ENCODE results near the gene DACT2. TPM values are rescaled to one million over a fixed set of nuclear protein-coding genes. Genes with fewer than 3 reads are reported as not detected.

The DACT2 gene
- total and polyA plus RNA-seq, 2 of the 8 experiments (the other 6 are each of a cell fraction or from before 2014, with no cell fraction given): 2.9 to 3.1 TPM

DNA sequence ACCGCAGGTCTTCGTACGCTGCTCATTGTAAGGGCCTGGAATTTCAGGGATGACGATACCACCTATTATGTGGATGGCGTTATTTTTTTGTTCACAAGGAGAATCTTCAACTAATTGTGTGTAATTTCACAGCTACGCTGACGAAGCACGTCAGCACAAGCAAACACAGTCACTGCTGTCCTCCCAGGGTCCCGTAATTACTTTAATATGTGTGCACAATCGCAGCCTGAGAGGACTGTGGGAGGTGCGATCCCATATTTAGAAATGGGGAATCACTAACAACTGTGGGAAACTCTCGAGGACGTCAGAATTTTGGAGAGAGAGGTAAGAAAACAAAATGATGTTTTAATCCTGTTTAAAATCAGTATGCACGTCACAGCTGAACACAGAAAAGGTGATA is 40.2 kb upstream of the DACT2 start:
- WGBS, 2 experiments (ENCODE audit: extremely low coverage in 1 of 2, insufficient coverage in 1 of 2, insufficient read length in 1 of 2, insufficient replicate concordance in 2 of 2, low coverage in 1 of 2, low lambda C conversion rate in 2 of 2, missing lambda C conversion rate in 1 of 2): 86% methylated on average over 14 of the region's 14 CpGs; no CpG with 5 or more reads in 1 of the 2 experiments
- no peaks in the 10 kb centered on the region for H3K23me2 ChIP-seq (ENCODE audit: low read depth, low read length)
- no peak overlapping the region for H3K56ac ChIP-seq (replicated peaks; ENCODE audit: insufficient read length, low read depth, low read length)
- no peak overlapping the region for H3K4ac ChIP-seq (replicated peaks; ENCODE audit: insufficient read length, low read depth, low read length)
- H3K9me3 ChIP-seq (ENCODE audit: insufficient read depth in 2 of 2, low read depth in 1 of 2, low read length in 1 of 2): peaks cover 0 to 4% of the 10 kb centered on the region in 2 experiments; a peak in 1 of 4 replicates
- H3K27ac ChIP-seq (ENCODE audit: low read depth, low read length): no peak overlapping the region
- H2AK5ac ChIP-seq (ENCODE audit: low read depth, low read length): no peak overlapping the region
- no peak overlapping the region for H3K9ac ChIP-seq (replicated peaks in 1 of 4; ENCODE audit: extremely low read depth in 1 of 4, low read depth in 3 of 4, low read length in 3 of 4)
- no peaks in the 10 kb centered on the region for H4K20me1 ChIP-seq (replicated peaks in 1 of 2; ENCODE audit: control insufficient read depth in 1 of 2, insufficient read depth in 2 of 2, low read length in 2 of 2)
- H3K23ac ChIP-seq (ENCODE audit: insufficient read length): no peak overlapping the region
- DNase-seq (ENCODE audit: low read depth in 1 of 2, low spot score in 2 of 2) (no peak), FAIRE-seq (no peak)
- no peak overlapping the region for H3K14ac ChIP-seq (ENCODE audit: insufficient read length)
- H4K8ac ChIP-seq (ENCODE audit: extremely low read depth, insufficient read depth, low read length): no peak overlapping the region
- H3K4me2 ChIP-seq (ENCODE audit: insufficient read depth in 1 of 2, low read depth in 2 of 2, low read length in 2 of 2): no peak overlapping the region
- H2BK5ac ChIP-seq (ENCODE audit: low read depth, low read length): no peak overlapping the region
- no peaks in the 10 kb centered on the region; a peak in 1 of 8 replicates for H3K36me3 ChIP-seq (ENCODE audit: control insufficient read depth in 2 of 4, insufficient read depth in 4 of 4, low read length in 3 of 4)
- peaks cover 0 to 3% (median 0%) of the 10 kb centered on the region in 4 experiments; a peak in 1 of 7 replicates for H3K4me1 ChIP-seq (replicated peaks in 1 of 4; ENCODE audit: control insufficient read depth in 3 of 4, insufficient read depth in 4 of 4, low read length in 3 of 4)
- no peak overlapping the region for H3K18ac ChIP-seq (ENCODE audit: extremely low read depth, low read length)
- no peaks in the 10 kb centered on the region for H3K79me2 ChIP-seq (ENCODE audit: control insufficient read depth in 1 of 2, insufficient read depth in 2 of 2, low read length in 2 of 2)
- no peak overlapping the region for H2AFZ ChIP-seq (ENCODE audit: low read length)
- no peaks in the 10 kb centered on the region for H3K79me1 ChIP-seq (ENCODE audit: low read depth, low read length)
- H4K91ac ChIP-seq (replicated peaks; ENCODE audit: insufficient read length, low read length): no peak overlapping the region
- no peak overlapping the region for H2BK12ac ChIP-seq (ENCODE audit: low read depth, low read length)
- ChIA-PET CTCF (ENCODE audit: partially characterized antibody) (interaction anchor here (0.6 to 1.2 kb wide), 4 partner anchors 57 to 189 kb away, joined by 3 to 4 read pairs (median 3); no protein-coding TSS in a partner anchor), POLR2A (ENCODE audit: partially characterized antibody) (no interaction called here)
- H2BK20ac ChIP-seq (ENCODE audit: low read length): no peak overlapping the region
- no peak overlapping the region for H2BK15ac ChIP-seq (ENCODE audit: low read length)
- H4K5ac ChIP-seq (ENCODE audit: insufficient read length, low read depth, low read length): no peak overlapping the region
- H3K27me3 ChIP-seq (replicated peaks in 1 of 4; ENCODE audit: control insufficient read depth in 3 of 4, extremely low read depth in 1 of 4, insufficient read depth in 3 of 4, low read length in 3 of 4): no peaks in the 10 kb centered on the region
- no peak overlapping the region for H2BK120ac ChIP-seq (replicated peaks; ENCODE audit: low read depth, low read length)
- no peak overlapping the region for H3K4me3 ChIP-seq (ENCODE audit: extremely low read depth in 1 of 4, insufficient read depth in 2 of 4, low read depth in 3 of 4, low read length in 4 of 4)
- TF ChIP-seq CREB1 (IDR thresholded peaks at IDR 0.05) (no peak), GTF2F1 (IDR thresholded peaks at IDR 0.05; ENCODE audit: borderline replicate concordance, low read depth, low read length) (no peak), RBBP5 (IDR thresholded peaks at IDR 0.05; ENCODE audit: borderline replicate concordance, low read depth, low read length) (no peak), SIX5 (IDR thresholded peaks at IDR 0.05; ENCODE audit: low read depth, low read length) (no peak), KDM1A (IDR thresholded peaks at IDR 0.05; ENCODE audit: borderline replicate concordance, low read length) (no peak), POU5F1 (IDR thresholded peaks at IDR 0.05; ENCODE audit: low read depth, low read length) (no peak), ZNF274 (IDR thresholded peaks at IDR 0.05; ENCODE audit: borderline replicate concordance, extremely low read depth, low read length) (no peak), SIN3A (conservative IDR thresholded peaks at IDR 0.05 in 1 of 2, IDR thresholded peaks at IDR 0.05 in 1 of 2; ENCODE audit: low read depth in 1 of 2, low read length in 2 of 2) (no peak), TAF7 (optimal IDR thresholded peaks at IDR 0.05; ENCODE audit: borderline replicate concordance, low read depth, low read length) (no peak), GABPA (IDR thresholded peaks at IDR 0.05; ENCODE audit: borderline replicate concordance, insufficient read depth, low read length) (no peak), CHD2 (IDR thresholded peaks at IDR 0.05; ENCODE audit: low read length) (no peak), CBX5 (IDR thresholded peaks at IDR 0.05; ENCODE audit: low read depth, low read length) (no peak)
- TF ChIP-seq, protein P1, sequence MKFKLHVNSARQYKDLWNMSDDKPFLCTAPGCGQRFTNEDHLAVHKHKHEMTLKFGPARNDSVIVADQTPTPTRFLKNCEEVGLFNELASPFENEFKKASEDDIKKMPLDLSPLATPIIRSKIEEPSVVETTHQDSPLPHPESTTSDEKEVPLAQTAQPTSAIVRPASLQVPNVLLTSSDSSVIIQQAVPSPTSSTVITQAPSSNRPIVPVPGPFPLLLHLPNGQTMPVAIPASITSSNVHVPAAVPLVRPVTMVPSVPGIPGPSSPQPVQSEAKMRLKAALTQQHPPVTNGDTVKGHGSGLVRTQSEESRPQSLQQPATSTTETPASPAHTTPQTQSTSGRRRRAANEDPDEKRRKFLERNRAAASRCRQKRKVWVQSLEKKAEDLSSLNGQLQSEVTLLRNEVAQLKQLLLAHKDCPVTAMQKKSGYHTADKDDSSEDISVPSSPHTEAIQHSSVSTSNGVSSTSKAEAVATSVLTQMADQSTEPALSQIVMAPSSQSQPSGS (IDR thresholded peaks at IDR 0.05; ENCODE audit: low read length): no peak
